Mesothelial cell of epicardium (in vitro differentiated cells): Measurements from ENCODE around the gene FIBP. TPM values are rescaled to one million over a fixed set of nuclear protein-coding genes. Genes with fewer than 3 reads are reported as not detected.

ENCODE experiments used
- DNase-seq, 2 experiments: peaks; one replicate each; pipeline ENCODE4 v3.0.0; 2021; ENCODE audit warnings: low spot score in 2 of 2; ENCODE audit not compliant: unreplicated experiment in 2 of 2
- H3K27ac Mint-ChIP-seq: 2 replicates; pipeline ENCODE4 v1.8.0; 2021; ENCODE audit warnings: mixed read lengths
- H3K27me3 Mint-ChIP-seq: 2 replicates; pipeline ENCODE4 v1.8.0; 2021; ENCODE audit warnings: low read depth, mixed read lengths
- H3K36me3 Mint-ChIP-seq: 2 replicates; pipeline ENCODE4 v1.8.0; 2021; ENCODE audit warnings: mixed read lengths
- H3K4me1 Mint-ChIP-seq: 2 replicates; pipeline ENCODE4 v1.8.0; 2021; ENCODE audit warnings: mixed read lengths
- H3K4me3 Mint-ChIP-seq: 2 replicates; pipeline ENCODE4 v1.8.0; 2021; ENCODE audit warnings: mild to moderate bottlenecking, moderate library complexity, mixed read lengths
- H3K9me3 Mint-ChIP-seq: 2 replicates; pipeline ENCODE4 v1.8.0; 2021; ENCODE audit warnings: mixed read lengths
- CTCF ChIP-seq: fragments of 200-600 bp; sonication (generic); IDR thresholded peaks from one replicate; pipeline ENCODE4 v1.5.0; 2021; ENCODE audit warnings: antibody characterized with exemption; ENCODE audit not compliant: unreplicated experiment
- total RNA-seq: library from RNA; stranded (reverse); gene quantifications from 3 replicates; pipeline ENCODE4 v1.2.1, GENCODE V29; 2021

The FIBP gene
- total RNA-seq, 1 donor from 2014 or later, result 62.9 TPM

- no peak for DNase-seq
- Mint-ChIP-seq H3K4me1 (peaks cover 20% of the 10 kb centered on the region), H3K27me3 (no peaks in the 10 kb centered on the region), H3K36me3 (peaks cover 16% of the 10 kb centered on the region), H3K9me3 (no peaks in the 10 kb centered on the region), H3K27ac (no peak overlapping the region), H3K4me3 (no peak overlapping the region)
- no peak for TF ChIP-seq CTCF
Measured at GRCh38 chr11:65868907-65869306, 19.4 kb downstream of the FIBP start.

GRCh38 chr11:65868076-65868667, 20.1 kb downstream of the FIBP start:
- no peaks in the 10 kb centered on the region for H3K9me3 Mint-ChIP-seq
- H3K36me3 Mint-ChIP-seq, result peaks cover 16% of the 10 kb centered on the region
- no peak for TF ChIP-seq CTCF
- DNase-seq, result no peak
- H3K4me1 Mint-ChIP-seq, result peaks cover 18% of the 10 kb centered on the region
- no peak overlapping the region for H3K4me3 Mint-ChIP-seq
- no peak overlapping the region for H3K27ac Mint-ChIP-seq
- no peaks in the 10 kb centered on the region for H3K27me3 Mint-ChIP-seq

- Mint-ChIP-seq H3K4me1 (peaks cover 19% of the 10 kb centered on the region), H3K9me3 (no peaks in the 10 kb centered on the region), H3K27ac (no peak overlapping the region), H3K36me3 (peaks cover 20% of the 10 kb centered on the region), H3K4me3 (no peak overlapping the region), H3K27me3 (no peaks in the 10 kb centered on the region)
- no peak for TF ChIP-seq CTCF
- DNase-seq, result no peak
Measured at GRCh38 chr11:65867284-65868071, 20.8 kb downstream of the FIBP start.

- TF ChIP-seq CTCF, result no peak
- no peak overlapping the region for H3K27ac Mint-ChIP-seq
- H3K4me1 Mint-ChIP-seq, result peaks cover 15% of the 10 kb centered on the region
- H3K36me3 Mint-ChIP-seq, result peaks cover 21% of the 10 kb centered on the region
- no peak for DNase-seq
- H3K4me3 Mint-ChIP-seq, result no peak overlapping the region
- no peaks in the 10 kb centered on the region for H3K27me3 Mint-ChIP-seq
- no peaks in the 10 kb centered on the region for H3K9me3 Mint-ChIP-seq
Measured at GRCh38 chr11:65866509-65867283, 21.6 kb downstream of the FIBP start.

GRCh38 chr11:65865550-65866172, 22.6 kb downstream of the FIBP start:
- Mint-ChIP-seq H3K4me3 (no peak overlapping the region), H3K27ac (no peak overlapping the region), H3K27me3 (no peaks in the 10 kb centered on the region), H3K9me3 (no peaks in the 10 kb centered on the region), H3K36me3 (peaks cover 21% of the 10 kb centered on the region), H3K4me1 (peaks cover 16% of the 10 kb centered on the region)
- TF ChIP-seq CTCF, result no peak
- no peak for DNase-seq
